Gastrocnemius medialis (tissue), 4 donors: ENCODE data around the gene GRAMD2A. TPM values are rescaled to one million over a fixed set of nuclear protein-coding genes. Genes with fewer than 3 reads are reported as not detected.

ENCODE experiments used
- ATAC-seq, 2 donors: fragments of 150-250 bp; one replicate each; pipeline ENCODE4 v1.9.1; 2016
- DNase-seq, 2 donors: peaks; one replicate each; pipeline ENCODE4 v3.0.0-alpha.2; 2019
- H3K27ac ChIP-seq, 4 donors: fragments of 200-600 bp; sonication (generic); 1 replicate in 1 of 4; 2 replicates in 3 of 4; pipeline ENCODE4 v1.5.1; 2016 to 2018; ENCODE audit warnings: mild to moderate bottlenecking in 2 of 4, moderate library complexity in 1 of 4
- H3K27me3 ChIP-seq, 3 donors: fragments of 200-600 bp; sonication (generic) in 2 of 3; 1 replicate in 1 of 3; 2 replicates in 2 of 3; pipeline versions ENCODE4 v1.5.1 to v1.6.0; 2016 to 2019; ENCODE audit warnings: mild to moderate bottlenecking in 1 of 3, moderate library complexity in 1 of 3
- H3K36me3 ChIP-seq, 2 donors: fragments of 200-600 bp; sonication (generic) in 1 of 2; one replicate each; pipeline ENCODE4 v1.5.1; 2017 to 2018
- H3K4me1 ChIP-seq, 2 donors: fragments of 200-600 bp; sonication (generic) in 1 of 2; one replicate each; pipeline ENCODE4 v1.5.1; 2016 to 2017; ENCODE audit warnings: mild to moderate bottlenecking in 2 of 2
- H3K4me3 ChIP-seq, 4 donors: fragments of 200-600 bp; sonication (generic) in 3 of 4; 1 replicate in 1 of 4; 2 replicates in 3 of 4; pipeline ENCODE4 v1.5.1; 2016 to 2019; ENCODE audit warnings: mild to moderate bottlenecking in 2 of 4
- H3K9me3 ChIP-seq, 3 donors: fragments of 200-600 bp; sonication (generic) in 2 of 3; 1 replicate in 1 of 3; 2 replicates in 2 of 3; pipeline ENCODE4 v1.5.1; 2016 to 2019
- CTCF ChIP-seq, 5 experiments: fragments of 450-650 bp in 3 of 5; fragments of 200-600 bp in 2 of 5; sonication (generic) in 2 of 5; IDR thresholded peaks in 4 of 5; conservative IDR thresholded peaks in 1 of 5; 1 replicate in 4 of 5; 2 replicates in 1 of 5; pipeline ENCODE4 v1.5.1; 2016 to 2019; ENCODE audit warnings: antibody characterized with exemption in 5 of 5, mild to moderate bottlenecking in 3 of 5, moderate library complexity in 3 of 5
- POLR2A ChIP-seq, 2 donors: fragments of 450-650 bp; IDR thresholded peaks; one replicate each; pipeline ENCODE4 v1.6.1; 2017; ENCODE audit warnings: antibody characterized with exemption in 2 of 2, mild to moderate bottlenecking in 2 of 2, moderate library complexity in 2 of 2
- in situ Hi-C, 4 donors: fragments of 200-750 bp; cut with MboI; loops; one replicate each; pipeline versions ENCODE4 v1.15.0 to v1.8.0; 2017; ENCODE audit warnings: low sequenced_read_pairs in 4 of 4
- intact Hi-C: fragments of 100-400 bp; cut with DNase I; formaldehyde crosslinking; loops from one replicate; pipeline ENCODE4 v1.15.1; 2023; ENCODE audit warnings: low total_unique reads
- total RNA-seq, 4 donors: library from RNA; depleted of rRNA; stranded (reverse); fragments of >200 nt; gene quantifications; one replicate each; pipeline versions ENCODE4 v1.1.0 to v1.2.3, GENCODE V29; 2016

The GRAMD2A gene
- total RNA-seq, 4 donors from 2014 or later, result not detected

- Histone ChIP-seq H3K9me3 (no peaks in the 10 kb centered on the region), H3K27me3 (no peaks in the 10 kb centered on the region), H3K4me1 (peaks cover 53% of the 10 kb centered on the region in 2 donors), H3K36me3 (peaks cover 0 to 51% of the 10 kb centered on the region in 2 donors), H3K4me3 (no peak overlapping the region), H3K27ac (peak overlapping the region; percentile 82 to 96 (median 92))
- in situ Hi-C loops (loop anchor here in 3 of 4 donors (5.0 to 10.0 kb wide), 2 partner anchors 72 to 74 kb away; partner anchors contain the start of gene PARP6 (in 3 of the 3)), intact Hi-C loops (loop anchor here (1.0 to 2.0 kb wide), 3 partner anchors 22 to 72 kb away; partner anchors contain the start of genes PARP6 and PKM)
- ATAC-seq, result peak; percentile 20 to 42
- no peak for TF ChIP-seq POLR2A (IDR thresholded peaks at IDR 0.05)
- DNase-seq, result peak; percentile 29 to 84
These were observed 3.0 kb upstream of the GRAMD2A start for GRCh38 chr15:72200395-72201237.

GRCh38 chr15:72199721-72200212, 2.2 kb upstream of the GRAMD2A start:
- DNase-seq (peak; percentile 76 to 90), ATAC-seq (peak; percentile 45 to 67)
- Histone ChIP-seq H3K4me3 (no peak overlapping the region), H3K9me3 (no peaks in the 10 kb centered on the region), H3K4me1 (peaks cover 47 to 49% of the 10 kb centered on the region in 2 donors), H3K27ac (peak overlapping the region; percentile 82 to 96 (median 92)), H3K36me3 (peaks cover 0 to 42% of the 10 kb centered on the region in 2 donors), H3K27me3 (no peaks in the 10 kb centered on the region)
- intact Hi-C loops (loop anchor here (1.0 to 2.0 kb wide), 2 partner anchors 23 to 87 kb away; no protein-coding TSS in a partner anchor), in situ Hi-C loops (loop anchor here (5.0 to 10.0 kb wide), 2 partner anchors 73 to 75 kb away; partner anchors contain the start of gene PARP6 (in 4 of the 4))
- TF ChIP-seq CTCF (IDR thresholded peaks at IDR 0.05 in 4 of 5, conservative IDR thresholded peaks at IDR 0.05 in 1 of 5) (peak; percentile 92 to 95 (median 94)), POLR2A (IDR thresholded peaks at IDR 0.05) (no peak)

GRCh38 chr15:72199205-72199515, 1.6 kb upstream of the GRAMD2A start:
- H3K27me3 ChIP-seq, result no peaks in the 10 kb centered on the region
- peak overlapping the region in 1 of 4 donors; percentile 96 for H3K27ac ChIP-seq
- no peak for DNase-seq
- ATAC-seq, result no peak
- no peak overlapping the region for H3K4me3 ChIP-seq
- H3K9me3 ChIP-seq, result no peaks in the 10 kb centered on the region
- intact Hi-C loops, result loop anchor here (1.0 kb wide), 1 partner anchor 87 kb away; no protein-coding TSS in a partner anchor
- H3K36me3 ChIP-seq, result peaks cover 0 to 38% of the 10 kb centered on the region in 2 donors
- TF ChIP-seq CTCF (IDR thresholded peaks at IDR 0.05 in 4 of 5, conservative IDR thresholded peaks at IDR 0.05 in 1 of 5) (no peak), POLR2A (IDR thresholded peaks at IDR 0.05) (no peak)
- H3K4me1 ChIP-seq, result peaks cover 43 to 44% of the 10 kb centered on the region in 2 donors
- in situ Hi-C loops, result loop anchor here in 1 of 4 donors (10.0 kb wide), 1 partner anchor 76 kb away; the partner anchor contains the start of gene PARP6

GRCh38 chr15:72198356-72199204, 993 bp upstream of the GRAMD2A start:
- peaks cover 0 to 32% of the 10 kb centered on the region in 2 donors for H3K36me3 ChIP-seq
- H3K27me3 ChIP-seq, result no peaks in the 10 kb centered on the region
- peaks cover 38 to 39% of the 10 kb centered on the region in 2 donors for H3K4me1 ChIP-seq
- H3K9me3 ChIP-seq, result no peaks in the 10 kb centered on the region
- TF ChIP-seq POLR2A (IDR thresholded peaks at IDR 0.05) (no peak), CTCF (IDR thresholded peaks at IDR 0.05 in 4 of 5, conservative IDR thresholded peaks at IDR 0.05 in 1 of 5) (no peak)
- in situ Hi-C loops (loop anchor here in 1 of 4 donors (10.0 kb wide), 1 partner anchor 76 kb away; the partner anchor contains the start of gene PARP6), intact Hi-C loops (loop anchor here (1.0 kb wide), 1 partner anchor 88 kb away; no protein-coding TSS in a partner anchor)
- no peak overlapping the region for H3K27ac ChIP-seq
- H3K4me3 ChIP-seq, result no peak overlapping the region
- DNase-seq (no peak), ATAC-seq (no peak)
